NT2/D1 (cell line): ENCODE measurements around the gene TSC22D2.

ENCODE experiments used
- SUZ12 ChIP-seq: IDR thresholded peaks from 2 replicates; pipeline ENCODE4 v1.6.1; 2011; ENCODE audit not compliant: insufficient read length, insufficient read depth; ENCODE audit errors: extremely low read depth
- YY1 ChIP-seq: IDR thresholded peaks from 2 replicates; pipeline ENCODE4 v1.6.1; 2011; ENCODE audit not compliant: insufficient read length, insufficient read depth
- ZNF274 ChIP-seq: IDR thresholded peaks from 2 replicates; pipeline ENCODE4 v1.6.1; 2011; ENCODE audit warnings: mild to moderate bottlenecking, low read depth, low read length

- TF ChIP-seq ZNF274 (no peak), YY1 (no peak), SUZ12 (no peak)
Measured at GRCh38 chr3:150497956-150498355, 89.9 kb downstream of the TSC22D2 start.
